Ascending aorta (tissue), 2 donors: ENCODE measurements around the gene ITSN2. TPM values are rescaled to one million over a fixed set of nuclear protein-coding genes. Genes with fewer than 3 reads are reported as not detected.

Experiments used
- DNase-seq, 2 donors: peaks; one replicate each; pipeline ENCODE4 v3.0.0-alpha.2; 2019; ENCODE audit warnings: low spot score in 2 of 2
- H3K27ac ChIP-seq, 2 donors: fragments of 200-600 bp; sonication (generic); one replicate each; pipeline ENCODE4 v1.5.1; 2016 to 2017; ENCODE audit warnings: mild to moderate bottlenecking in 1 of 2
- H3K27me3 ChIP-seq: fragments of 200-600 bp; sonication (generic); one replicate; pipeline ENCODE4 v1.5.1; 2017
- H3K36me3 ChIP-seq, 2 donors: fragments of 200-600 bp; sonication (generic); one replicate each; pipeline ENCODE4 v1.5.1; 2016
- H3K4me1 ChIP-seq, 2 donors: fragments of 200-600 bp; sonication (generic); one replicate each; pipeline ENCODE4 v1.5.1; 2016 to 2017; ENCODE audit warnings: mild to moderate bottlenecking in 1 of 2
- H3K4me3 ChIP-seq, 2 donors: fragments of 200-600 bp; sonication (generic); one replicate each; pipeline ENCODE4 v1.5.1; 2016 to 2017; ENCODE audit warnings: mild to moderate bottlenecking in 1 of 2
- H3K9me3 ChIP-seq, 2 donors: fragments of 200-600 bp; sonication (generic); one replicate each; pipeline ENCODE4 v1.5.1; 2016
- intact Hi-C: fragments of 100-400 bp; cut with DNase I; formaldehyde crosslinking; loops from one replicate; pipeline ENCODE4 v1.15.1; 2023
- total RNA-seq: library from RNA; depleted of rRNA; stranded (reverse); fragments of >200 nt; gene quantifications from one replicate; pipeline ENCODE4 v1.1.0, GENCODE V29; 2016
- TF ChIP-seq, protein P1 (sequence below), 3 experiments: fragments of 200-600 bp in 2 of 3; fragments of 450-650 bp in 1 of 3; sonication (generic) in 2 of 3; IDR thresholded peaks; one replicate each; pipeline ENCODE4 v1.5.1; 2016 to 2019; ENCODE audit warnings: antibody characterized with exemption in 3 of 3, mild to moderate bottlenecking in 1 of 3, moderate library complexity in 1 of 3

The ITSN2 gene
- total RNA-seq, 1 donor from 2014 or later: 70.0 TPM

DNA sequence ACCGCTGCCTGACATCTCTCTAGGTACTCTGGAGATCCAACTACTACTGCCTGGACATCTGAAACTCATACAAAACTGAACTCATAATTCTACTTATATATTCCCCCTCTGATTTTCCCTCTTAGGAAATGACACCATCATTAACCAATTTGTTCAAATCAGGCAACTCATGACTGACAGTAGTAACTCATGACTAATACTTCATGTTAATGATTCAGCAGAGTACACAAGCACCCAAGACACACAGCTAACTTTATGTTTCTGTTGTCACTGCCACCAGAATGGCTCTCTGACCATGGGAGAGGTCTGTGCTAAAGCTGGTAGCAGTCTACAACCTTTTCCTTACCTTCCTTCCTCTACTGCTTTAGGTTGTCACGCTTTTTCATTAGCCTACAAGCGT lies 91.1 kb downstream of the ITSN2 start:
- peaks cover 30 to 50% of the 10 kb centered on the region in 2 donors for H3K36me3 ChIP-seq
- no peaks in the 10 kb centered on the region for H3K27me3 ChIP-seq
- TF ChIP-seq, protein P1, sequence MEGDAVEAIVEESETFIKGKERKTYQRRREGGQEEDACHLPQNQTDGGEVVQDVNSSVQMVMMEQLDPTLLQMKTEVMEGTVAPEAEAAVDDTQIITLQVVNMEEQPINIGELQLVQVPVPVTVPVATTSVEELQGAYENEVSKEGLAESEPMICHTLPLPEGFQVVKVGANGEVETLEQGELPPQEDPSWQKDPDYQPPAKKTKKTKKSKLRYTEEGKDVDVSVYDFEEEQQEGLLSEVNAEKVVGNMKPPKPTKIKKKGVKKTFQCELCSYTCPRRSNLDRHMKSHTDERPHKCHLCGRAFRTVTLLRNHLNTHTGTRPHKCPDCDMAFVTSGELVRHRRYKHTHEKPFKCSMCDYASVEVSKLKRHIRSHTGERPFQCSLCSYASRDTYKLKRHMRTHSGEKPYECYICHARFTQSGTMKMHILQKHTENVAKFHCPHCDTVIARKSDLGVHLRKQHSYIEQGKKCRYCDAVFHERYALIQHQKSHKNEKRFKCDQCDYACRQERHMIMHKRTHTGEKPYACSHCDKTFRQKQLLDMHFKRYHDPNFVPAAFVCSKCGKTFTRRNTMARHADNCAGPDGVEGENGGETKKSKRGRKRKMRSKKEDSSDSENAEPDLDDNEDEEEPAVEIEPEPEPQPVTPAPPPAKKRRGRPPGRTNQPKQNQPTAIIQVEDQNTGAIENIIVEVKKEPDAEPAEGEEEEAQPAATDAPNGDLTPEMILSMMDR (IDR thresholded peaks at IDR 0.05): no peak
- intact Hi-C loops: no loop called here
- H3K9me3 ChIP-seq: no peaks in the 10 kb centered on the region
- H3K27ac ChIP-seq: no peak overlapping the region
- DNase-seq: no peak
- H3K4me3 ChIP-seq: no peak overlapping the region
- no peaks in the 10 kb centered on the region for H3K4me1 ChIP-seq

DNA sequence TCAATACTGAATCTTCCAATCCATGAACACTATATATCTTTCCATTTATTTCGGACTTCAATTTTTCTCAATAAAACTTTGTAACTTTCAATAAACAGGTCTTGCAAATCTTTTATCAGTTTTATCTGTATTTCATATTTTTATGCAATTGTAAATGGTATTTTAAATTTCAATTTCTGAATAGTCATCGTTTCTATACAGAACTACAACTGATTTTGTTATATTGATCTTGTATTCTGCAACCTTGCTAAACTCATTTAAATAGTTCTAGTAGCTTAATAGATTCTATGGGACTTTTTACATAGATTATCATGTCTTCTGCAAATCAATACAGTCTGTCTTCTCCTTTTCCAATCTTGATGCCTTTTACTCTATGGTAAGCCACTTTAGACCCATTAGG lies 95.1 kb downstream of the ITSN2 start:
- intact Hi-C loops: no loop called here
- no peak overlapping the region for H3K27ac ChIP-seq
- H3K9me3 ChIP-seq: no peaks in the 10 kb centered on the region
- peaks cover 27 to 50% of the 10 kb centered on the region in 2 donors for H3K36me3 ChIP-seq
- no peak overlapping the region for H3K4me3 ChIP-seq
- H3K4me1 ChIP-seq: peaks cover 0 to 7% of the 10 kb centered on the region in 2 donors
- H3K27me3 ChIP-seq: no peaks in the 10 kb centered on the region
- TF ChIP-seq, protein P1 (IDR thresholded peaks at IDR 0.05): no peak
- DNase-seq: no peak

DNA sequence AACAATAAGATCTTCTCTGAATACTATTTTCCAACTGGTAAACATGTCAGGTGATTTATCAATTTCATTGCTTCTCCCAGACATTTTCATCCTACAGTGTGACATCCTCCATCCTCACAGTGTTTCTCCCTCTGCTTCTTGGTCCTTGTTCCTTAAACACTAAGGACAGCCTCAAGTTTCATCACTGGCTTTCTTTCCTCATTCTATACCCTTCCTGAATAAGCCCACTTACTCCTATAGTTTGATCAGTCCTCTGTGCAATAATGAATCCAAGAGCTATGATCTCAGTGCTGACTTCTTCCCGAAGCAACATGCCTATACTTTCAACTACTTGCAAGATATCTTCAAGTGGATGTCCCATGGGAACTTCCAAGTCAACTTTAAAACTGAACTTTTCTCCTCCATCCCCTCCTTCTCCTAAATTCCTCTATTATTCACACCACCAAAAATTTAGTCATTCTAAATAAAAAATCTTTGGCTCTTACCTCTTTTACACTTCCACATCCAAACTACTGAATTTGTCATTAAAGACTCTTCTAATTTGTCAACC lies 97.8 kb downstream of the ITSN2 start:
- intact Hi-C loops: no loop called here
- H3K27ac ChIP-seq: peak overlapping the region; percentile 10

DNA sequence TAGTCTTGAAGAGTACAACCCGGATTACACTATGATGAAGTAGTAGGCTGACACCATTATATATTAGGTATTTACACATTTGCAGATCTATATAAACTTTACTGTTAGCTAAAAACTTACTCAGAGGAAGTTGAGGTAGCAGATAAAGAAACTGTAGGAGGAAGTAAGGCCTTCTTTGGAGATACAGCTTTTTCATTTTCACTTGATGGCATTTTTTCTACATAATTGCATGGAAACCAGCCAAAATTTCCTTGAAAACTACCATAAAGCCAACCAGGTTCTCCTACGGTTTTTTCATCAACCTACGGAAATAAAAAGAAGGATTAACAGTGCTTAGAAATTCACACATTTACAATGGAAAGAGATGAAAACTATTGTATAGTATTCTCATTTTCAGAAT lies 98.9 kb downstream of the ITSN2 start:
- peaks cover 25 to 45% of the 10 kb centered on the region in 2 donors for H3K36me3 ChIP-seq
- TF ChIP-seq, protein P1 (IDR thresholded peaks at IDR 0.05): no peak
- H3K4me1 ChIP-seq: peaks cover 0 to 7% of the 10 kb centered on the region in 2 donors
- intact Hi-C loops: no loop called here
- no peak overlapping the region for H3K4me3 ChIP-seq
- no peaks in the 10 kb centered on the region for H3K9me3 ChIP-seq
- H3K27me3 ChIP-seq: no peaks in the 10 kb centered on the region
- peak overlapping the region in 1 of 2 donors; percentile 10 for H3K27ac ChIP-seq
- no peak for DNase-seq

More for the DNA sequence above, 97.8 kb downstream of the ITSN2 start:
- Histone ChIP-seq H3K36me3 (peaks cover 22 to 44% of the 10 kb centered on the region in 2 donors), H3K4me3 (no peak overlapping the region), H3K4me1 (peaks cover 0 to 7% of the 10 kb centered on the region in 2 donors), H3K27me3 (no peaks in the 10 kb centered on the region), H3K9me3 (no peaks in the 10 kb centered on the region)
- DNase-seq: no peak
- TF ChIP-seq, protein P1 (IDR thresholded peaks at IDR 0.05): no peak

DNA sequence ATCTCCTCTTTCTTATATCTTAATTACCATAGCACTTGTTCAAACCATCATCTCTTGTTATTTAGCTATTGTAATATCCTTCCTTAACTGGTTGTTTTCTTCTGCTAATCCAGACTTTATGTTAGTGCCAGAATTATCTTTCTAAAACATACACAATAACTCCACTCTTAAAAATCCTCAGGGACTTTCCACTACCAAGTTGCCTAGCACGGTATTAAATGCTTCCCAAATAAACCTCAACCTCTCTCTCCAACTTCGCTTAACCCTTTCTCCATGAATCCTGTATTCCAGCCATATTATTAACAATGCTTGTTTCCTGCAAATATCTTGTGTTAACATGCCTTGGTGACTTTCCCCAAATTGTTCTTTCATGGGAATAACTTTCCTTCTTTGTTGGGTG lies 101.0 kb downstream of the ITSN2 start:
- Histone ChIP-seq H3K27me3 (no peaks in the 10 kb centered on the region), H3K27ac (no peak overlapping the region), H3K9me3 (no peaks in the 10 kb centered on the region), H3K36me3 (peaks cover 25 to 59% of the 10 kb centered on the region in 2 donors), H3K4me1 (peaks cover 0 to 7% of the 10 kb centered on the region in 2 donors), H3K4me3 (no peak overlapping the region)
- TF ChIP-seq, protein P1 (IDR thresholded peaks at IDR 0.05): no peak
- DNase-seq: no peak
- intact Hi-C loops: no loop called here

DNA sequence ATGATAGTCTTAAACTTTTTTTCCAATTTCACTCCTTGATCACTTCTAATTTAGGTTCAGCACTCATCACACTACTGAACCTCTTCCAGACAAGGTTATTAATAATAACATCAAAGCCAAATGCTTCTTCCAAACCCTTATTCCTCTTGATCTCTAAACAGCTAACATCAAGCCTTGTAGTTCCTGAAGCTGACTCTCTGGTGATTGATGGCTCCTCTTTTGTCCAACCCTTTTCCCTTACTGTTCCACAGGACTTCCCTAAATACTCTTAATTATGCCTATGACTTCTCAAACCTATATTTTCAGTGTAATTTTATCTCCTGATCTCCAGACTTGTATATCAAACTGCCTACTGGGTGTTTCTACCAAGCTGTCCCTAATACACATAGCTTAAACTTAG lies 101.6 kb downstream of the ITSN2 start:
- Histone ChIP-seq H3K27me3 (no peaks in the 10 kb centered on the region), H3K36me3 (peaks cover 31 to 60% of the 10 kb centered on the region in 2 donors), H3K4me1 (peaks cover 0 to 7% of the 10 kb centered on the region in 2 donors), H3K9me3 (no peaks in the 10 kb centered on the region), H3K27ac (no peak overlapping the region), H3K4me3 (no peak overlapping the region)
- no peak for DNase-seq
- intact Hi-C loops: no loop called here
- TF ChIP-seq, protein P1 (IDR thresholded peaks at IDR 0.05): no peak
